Activated T-helper 2 cell treated with anti-CD3 and anti-CD28 coated beads, Interferon-gamma antibody, Interleukin-2, Interleukin-4, amounts not matched to agents 10 μg/mL and 5 μg/mL and 100 μg/mL, durations not matched to agents 14 hours and 24 hours and 36 hours (primary cell): ENCODE results near the gene PKD2. TPM values are rescaled to one million over a fixed set of nuclear protein-coding genes. Genes with fewer than 3 reads are reported as not detected.

ENCODE experiments used
- DNase-seq: peaks from one replicate; pipeline ENCODE4 v3.0.0; 2021; ENCODE audit warnings: low spot score
- H3K27ac Mint-ChIP-seq: one replicate; pipeline ENCODE4 v1.8.0; 2021; ENCODE audit warnings: mixed read lengths
- H3K27me3 Mint-ChIP-seq: one replicate; pipeline ENCODE4 v1.8.0; 2021; ENCODE audit warnings: low read depth, mixed read lengths
- H3K36me3 Mint-ChIP-seq: one replicate; pipeline ENCODE4 v1.8.0; 2021; ENCODE audit warnings: low read depth, mixed read lengths
- H3K4me1 Mint-ChIP-seq: one replicate; pipeline ENCODE4 v1.8.0; 2021; ENCODE audit warnings: low read depth, mixed read lengths
- H3K4me3 Mint-ChIP-seq: one replicate; pipeline ENCODE4 v1.8.0; 2021; ENCODE audit warnings: low read depth, mild to moderate bottlenecking, moderate library complexity, mixed read lengths
- H3K9me3 Mint-ChIP-seq: one replicate; pipeline ENCODE4 v1.8.0; 2021; ENCODE audit warnings: mixed read lengths
- intact Hi-C: fragments of 100-400 bp; cut with micrococcal nuclease; formaldehyde crosslinking; loops from one replicate; pipeline ENCODE4 v1.15.1; 2023
- total RNA-seq: library from RNA; stranded (reverse); gene quantifications from 2 replicates; pipeline ENCODE4 v1.2.3, GENCODE V29; 2022

PKD2 gene
- 13.6 and 16.6 TPM in 2 replicates for total RNA-seq

- Mint-ChIP-seq H3K4me1 (peaks cover 30% of the 10 kb centered on the region), H3K4me3 (peak within 1 kb of the TSS; percentile 91), H3K27me3 (peaks cover 15% of the 10 kb centered on the region), H3K27ac (peak within 1 kb of the TSS; percentile 85), H3K36me3 (peaks cover 12% of the 10 kb centered on the region), H3K9me3 (no peaks in the 10 kb centered on the region)
- DNase-seq: peak; percentile 80
- intact Hi-C loops: loop anchor here (2.0 to 10.0 kb wide), 4 partner anchors 21 to 587 kb away; partner anchors contain the start of genes HERC3, HERC6 and PPM1K
These were observed at the start of gene PKD2 for GRCh38 chr4:88007304-88008121. PKD2 (plus strand) TSS chr4:88007635; CDS start chr4:88007734, 99 bp downstream.

- intact Hi-C loops: no loop called here
- no peak for DNase-seq
- Mint-ChIP-seq H3K36me3 (no peaks in the 10 kb centered on the region), H3K4me3 (no peak overlapping the region), H3K27ac (no peak overlapping the region), H3K4me1 (peaks cover 2% of the 10 kb centered on the region), H3K27me3 (peaks cover 7% of the 10 kb centered on the region), H3K9me3 (no peaks in the 10 kb centered on the region)
These were observed 45.4 kb upstream of the PKD2 start for GRCh38 chr4:87961993-87962392.

- peaks cover 2% of the 10 kb centered on the region for H3K4me1 Mint-ChIP-seq
- H3K4me3 Mint-ChIP-seq: no peak overlapping the region
- DNase-seq: no peak
- intact Hi-C loops: no loop called here
- H3K27ac Mint-ChIP-seq: no peak overlapping the region
- no peaks in the 10 kb centered on the region for H3K9me3 Mint-ChIP-seq
- H3K27me3 Mint-ChIP-seq: peaks cover 9% of the 10 kb centered on the region
- H3K36me3 Mint-ChIP-seq: no peaks in the 10 kb centered on the region
These were observed 44.9 kb upstream of the PKD2 start for GRCh38 chr4:87962398-87963146.

GRCh38 chr4:87965501-87965975, 41.9 kb upstream of the PKD2 start:
- Mint-ChIP-seq H3K36me3 (no peaks in the 10 kb centered on the region), H3K27ac (no peak overlapping the region)

GRCh38 chr4:87966095-87966496, 41.3 kb upstream of the PKD2 start:
- no peaks in the 10 kb centered on the region for H3K36me3 Mint-ChIP-seq
- H3K27me3 Mint-ChIP-seq: peaks cover 24% of the 10 kb centered on the region
- H3K27ac Mint-ChIP-seq: no peak overlapping the region
- H3K9me3 Mint-ChIP-seq: no peaks in the 10 kb centered on the region
- H3K4me1 Mint-ChIP-seq: peaks cover 2% of the 10 kb centered on the region
- intact Hi-C loops: no loop called here
- H3K4me3 Mint-ChIP-seq: no peak overlapping the region
- no peak for DNase-seq

More at GRCh38 chr4:87965501-87965975, 41.9 kb upstream of the PKD2 start:
- Mint-ChIP-seq H3K4me1 (peaks cover 2% of the 10 kb centered on the region), H3K4me3 (no peak overlapping the region), H3K9me3 (no peaks in the 10 kb centered on the region), H3K27me3 (peaks cover 24% of the 10 kb centered on the region)
- intact Hi-C loops: no loop called here
- DNase-seq: no peak

- Mint-ChIP-seq H3K36me3 (no peaks in the 10 kb centered on the region), H3K4me3 (no peak overlapping the region), H3K27ac (no peak overlapping the region), H3K4me1 (peaks cover 2% of the 10 kb centered on the region), H3K9me3 (no peaks in the 10 kb centered on the region), H3K27me3 (peaks cover 33% of the 10 kb centered on the region)
- intact Hi-C loops: no loop called here
- no peak for DNase-seq
These were observed 40.2 kb upstream of the PKD2 start for GRCh38 chr4:87967193-87967592.

- no peak overlapping the region for H3K4me3 Mint-ChIP-seq
- peaks cover 46% of the 10 kb centered on the region for H3K27me3 Mint-ChIP-seq
These were observed 37.3 kb upstream of the PKD2 start for GRCh38 chr4:87970121-87970520.

GRCh38 chr4:87971866-87972265, 35.6 kb upstream of the PKD2 start:
- DNase-seq: no peak
- H3K4me3 Mint-ChIP-seq: no peak overlapping the region
- no peaks in the 10 kb centered on the region for H3K36me3 Mint-ChIP-seq
- H3K27me3 Mint-ChIP-seq: peaks cover 53% of the 10 kb centered on the region
- no peak overlapping the region for H3K27ac Mint-ChIP-seq
- intact Hi-C loops: no loop called here
- H3K4me1 Mint-ChIP-seq: peaks cover 6% of the 10 kb centered on the region
- no peaks in the 10 kb centered on the region for H3K9me3 Mint-ChIP-seq

More at GRCh38 chr4:87970121-87970520, 37.3 kb upstream of the PKD2 start:
- DNase-seq: no peak
- no peaks in the 10 kb centered on the region for H3K9me3 Mint-ChIP-seq
- H3K4me1 Mint-ChIP-seq: peaks cover under 1% of the 10 kb centered on the region
- no peak overlapping the region for H3K27ac Mint-ChIP-seq
- intact Hi-C loops: no loop called here
- no peaks in the 10 kb centered on the region for H3K36me3 Mint-ChIP-seq

GRCh38 chr4:87973283-87974169, 33.9 kb upstream of the PKD2 start:
- Mint-ChIP-seq H3K27ac (no peak overlapping the region), H3K27me3 (peaks cover 49% of the 10 kb centered on the region), H3K9me3 (no peaks in the 10 kb centered on the region), H3K4me3 (no peak overlapping the region), H3K36me3 (no peaks in the 10 kb centered on the region), H3K4me1 (peaks cover 6% of the 10 kb centered on the region)
- intact Hi-C loops: loop anchor here (1.0 kb wide), 1 partner anchor 120 kb away; no protein-coding TSS in a partner anchor
- DNase-seq: no peak

GRCh38 chr4:87974856-87975462, 32.5 kb upstream of the PKD2 start:
- Mint-ChIP-seq H3K36me3 (no peaks in the 10 kb centered on the region), H3K27me3 (peaks cover 46% of the 10 kb centered on the region), H3K4me3 (no peak overlapping the region), H3K4me1 (peaks cover 6% of the 10 kb centered on the region), H3K27ac (peak overlapping the region; percentile 11), H3K9me3 (no peaks in the 10 kb centered on the region)
- DNase-seq: no peak
- intact Hi-C loops: loop anchor here (5.0 kb wide), 1 partner anchor 237 kb away; no protein-coding TSS in a partner anchor

GRCh38 chr4:87975466-87975865, 32.0 kb upstream of the PKD2 start, which contains the start of gene SPP1:
SPP1 (plus strand) TSS chr4:87975714; CDS start chr4:87976896, 1,182 bp downstream.
- intact Hi-C loops: loop anchor here (5.0 kb wide), 1 partner anchor 237 kb away; no protein-coding TSS in a partner anchor
- peak; percentile 15 for DNase-seq
- Mint-ChIP-seq H3K36me3 (no peaks in the 10 kb centered on the region), H3K27ac (peak within 1 kb of the TSS; percentile 11), H3K4me1 (peaks cover 6% of the 10 kb centered on the region), H3K27me3 (peaks cover 45% of the 10 kb centered on the region), H3K9me3 (no peaks in the 10 kb centered on the region), H3K4me3 (peak within 1 kb of the TSS; percentile 33)
